Measurements from ENCODE around the gene EPHB6. TPM values are rescaled to one million over a fixed set of nuclear protein-coding genes. Genes with fewer than 3 reads are reported as not detected.

The EPHB6 gene
- total RNA-seq, 1 experiment from 2014 or later = not detected

Other genes with a start within 250 kb of the EPHB6 start
- gene PRSS1, start 105.6 kb upstream of the EPHB6 start, total RNA-seq (2014; rRNA removed; shearing (Covaris generic)) = not detected in 2 replicates
- gene PRSS2, start 84.1 kb upstream of the EPHB6 start, total RNA-seq (2014; rRNA removed; shearing (Covaris generic)) = not detected in 2 replicates
- gene TRPV6, start 30.7 kb downstream of the EPHB6 start, total RNA-seq (2014; rRNA removed; shearing (Covaris generic)) = not detected in 2 replicates
- gene TRPV5, start 78.7 kb downstream of the EPHB6 start, total RNA-seq (2014; rRNA removed; shearing (Covaris generic)) = not detected in 2 replicates
- gene LLCFC1, start 84.4 kb downstream of the EPHB6 start, total RNA-seq (2014; rRNA removed; shearing (Covaris generic)) = not detected in 2 replicates
- gene KEL, start 107.3 kb downstream of the EPHB6 start, total RNA-seq (2014; rRNA removed; shearing (Covaris generic)) = 3.9 TPM in 1 of 2 replicates, not detected in the other
- not detected in 2 replicates for gene OR9A2, start 172.1 kb downstream of the EPHB6 start, total RNA-seq (2014; rRNA removed; shearing (Covaris generic))
- gene OR6V1, start 197.3 kb downstream of the EPHB6 start, total RNA-seq (2014; rRNA removed; shearing (Covaris generic)) = not detected in 2 replicates

Data from M059J (cell line).